ENCODE data around the gene TOMM5.

Gene TOMM5

DNA sequence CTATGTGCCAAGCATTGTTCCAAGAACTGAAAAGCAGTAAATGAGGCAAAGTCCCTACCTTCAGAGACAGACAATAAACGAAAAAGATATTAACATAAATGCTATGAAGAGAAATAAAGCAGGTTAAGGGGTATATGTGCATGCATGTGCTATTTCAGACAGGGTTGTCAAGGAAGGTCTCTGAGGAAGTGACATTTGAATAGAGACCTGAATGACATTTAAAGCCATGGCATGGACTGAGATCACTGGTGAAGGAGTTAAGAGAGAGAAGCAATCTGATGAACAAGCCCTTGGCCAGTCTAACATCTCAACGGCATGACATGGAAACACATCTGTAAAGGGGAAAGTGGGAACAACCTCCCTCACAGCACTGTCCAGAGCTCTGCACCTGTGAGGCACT lies 30.7 kb downstream of the TOMM5 start:
- Histone ChIP-seq H3K27me3 (ENCODE audit: insufficient read depth, low read depth, severe bottlenecking) (no peaks in the 10 kb centered on the region), H3K4me3 (ENCODE audit: low read depth, low read length) (no peak overlapping the region), H3K27ac (no peak overlapping the region), H3K36me3 (peaks cover 76% of the 10 kb centered on the region), H3K9me3 (ENCODE audit: severe bottlenecking) (peaks cover 18% of the 10 kb centered on the region)
- TF ChIP-seq, protein P1, sequence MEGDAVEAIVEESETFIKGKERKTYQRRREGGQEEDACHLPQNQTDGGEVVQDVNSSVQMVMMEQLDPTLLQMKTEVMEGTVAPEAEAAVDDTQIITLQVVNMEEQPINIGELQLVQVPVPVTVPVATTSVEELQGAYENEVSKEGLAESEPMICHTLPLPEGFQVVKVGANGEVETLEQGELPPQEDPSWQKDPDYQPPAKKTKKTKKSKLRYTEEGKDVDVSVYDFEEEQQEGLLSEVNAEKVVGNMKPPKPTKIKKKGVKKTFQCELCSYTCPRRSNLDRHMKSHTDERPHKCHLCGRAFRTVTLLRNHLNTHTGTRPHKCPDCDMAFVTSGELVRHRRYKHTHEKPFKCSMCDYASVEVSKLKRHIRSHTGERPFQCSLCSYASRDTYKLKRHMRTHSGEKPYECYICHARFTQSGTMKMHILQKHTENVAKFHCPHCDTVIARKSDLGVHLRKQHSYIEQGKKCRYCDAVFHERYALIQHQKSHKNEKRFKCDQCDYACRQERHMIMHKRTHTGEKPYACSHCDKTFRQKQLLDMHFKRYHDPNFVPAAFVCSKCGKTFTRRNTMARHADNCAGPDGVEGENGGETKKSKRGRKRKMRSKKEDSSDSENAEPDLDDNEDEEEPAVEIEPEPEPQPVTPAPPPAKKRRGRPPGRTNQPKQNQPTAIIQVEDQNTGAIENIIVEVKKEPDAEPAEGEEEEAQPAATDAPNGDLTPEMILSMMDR (IDR thresholded peaks at IDR 0.05; ENCODE audit: low read depth, low read length), result no peak
- DNase-seq, result no peak

DNA sequence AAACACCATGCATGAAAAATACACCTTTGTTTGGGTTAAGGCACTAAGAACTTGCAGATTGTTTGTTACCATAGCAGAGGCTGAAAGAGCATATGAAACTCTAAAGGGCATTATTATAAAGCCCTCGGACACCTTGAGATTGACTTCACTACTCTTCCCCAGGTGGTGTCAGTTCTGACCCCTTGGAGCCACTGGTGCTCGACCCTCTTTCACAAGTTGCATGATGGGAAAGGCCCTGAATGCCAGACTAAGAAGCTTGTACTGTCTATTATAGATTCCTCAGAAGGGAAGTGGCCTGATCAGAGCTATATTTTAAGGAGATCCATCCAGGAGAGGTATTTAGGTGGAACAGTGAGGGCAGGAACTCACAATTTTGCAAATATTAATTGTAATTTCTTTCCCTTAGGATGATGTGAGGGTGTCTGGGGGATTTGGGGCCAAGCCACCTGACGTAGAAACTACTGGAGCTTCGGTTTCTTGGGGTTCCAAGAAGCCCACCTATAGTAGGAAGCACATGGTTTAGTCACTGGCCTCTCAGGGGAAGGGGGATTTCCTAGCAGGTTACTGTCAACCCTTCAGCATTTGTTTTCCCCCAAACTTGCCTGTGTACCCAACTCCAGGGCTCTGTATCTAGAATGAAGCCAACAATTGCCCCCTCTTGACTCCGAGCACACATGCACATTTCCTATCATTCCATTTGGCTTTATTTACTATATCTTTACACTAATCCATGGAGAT lies 32.4 kb downstream of the TOMM5 start:
- H3K27me3 ChIP-seq (ENCODE audit: insufficient read depth, low read depth, severe bottlenecking), result no peaks in the 10 kb centered on the region
- H3K9me3 ChIP-seq (ENCODE audit: severe bottlenecking), result peaks cover 13% of the 10 kb centered on the region
- H3K27ac ChIP-seq, result no peak overlapping the region
- H3K36me3 ChIP-seq, result peaks cover 66% of the 10 kb centered on the region
- DNase-seq, result no peak
- TF ChIP-seq, protein P1 (IDR thresholded peaks at IDR 0.05; ENCODE audit: low read depth, low read length), result no peak
- no peak overlapping the region for H3K4me3 ChIP-seq (ENCODE audit: low read depth, low read length)

DNA sequence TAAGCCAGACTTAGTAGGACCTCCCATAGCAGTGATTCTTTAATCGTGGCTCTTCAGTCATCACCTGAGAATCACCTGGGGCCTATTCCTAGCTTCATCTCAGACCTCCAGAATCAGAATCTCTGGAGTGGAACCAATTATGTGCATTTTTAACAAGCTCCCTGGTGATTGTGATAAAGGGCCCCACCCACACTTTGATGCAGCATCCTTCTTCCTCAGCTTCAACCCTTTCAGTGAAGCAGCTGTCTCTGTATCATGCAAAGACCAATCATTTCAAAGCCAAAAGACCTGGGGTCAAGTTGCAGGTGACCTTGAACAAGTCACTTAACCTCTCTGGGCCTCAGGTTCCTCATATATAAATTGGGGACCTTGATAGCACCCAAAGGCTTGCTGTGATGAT lies 33.3 kb downstream of the TOMM5 start:
- no peak for DNase-seq
- Histone ChIP-seq H3K36me3 (peaks cover 64% of the 10 kb centered on the region), H3K9me3 (ENCODE audit: severe bottlenecking) (peaks cover 5% of the 10 kb centered on the region), H3K27ac (no peak overlapping the region), H3K27me3 (ENCODE audit: insufficient read depth, low read depth, severe bottlenecking) (no peaks in the 10 kb centered on the region), H3K4me3 (ENCODE audit: low read depth, low read length) (no peak overlapping the region)
- TF ChIP-seq, protein P1 (IDR thresholded peaks at IDR 0.05; ENCODE audit: low read depth, low read length), result no peak

DNA sequence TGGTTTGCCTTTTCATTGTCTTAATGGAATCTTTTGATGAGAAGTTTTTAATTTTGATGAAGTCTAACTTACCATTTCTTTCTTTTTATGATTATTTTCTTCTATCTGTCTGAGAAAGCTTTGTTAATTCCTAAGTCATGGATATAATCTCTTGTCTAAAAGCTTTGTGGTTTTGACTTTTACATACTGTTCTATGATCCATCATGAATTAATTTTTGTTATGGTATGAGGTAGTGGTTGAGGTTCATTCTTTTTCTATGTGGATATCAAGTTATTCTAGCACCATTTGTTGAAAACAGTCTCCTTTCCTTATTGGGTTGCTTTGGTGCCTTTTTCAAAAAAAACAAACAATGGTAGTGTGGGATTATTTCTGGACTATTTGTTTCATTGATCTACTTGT lies 36.6 kb downstream of the TOMM5 start:
- Histone ChIP-seq H3K4me3 (ENCODE audit: low read depth, low read length) (no peak overlapping the region), H3K36me3 (peaks cover 54% of the 10 kb centered on the region), H3K27ac (no peak overlapping the region), H3K9me3 (ENCODE audit: severe bottlenecking) (no peaks in the 10 kb centered on the region), H3K27me3 (ENCODE audit: insufficient read depth, low read depth, severe bottlenecking) (no peaks in the 10 kb centered on the region)
- TF ChIP-seq, protein P1 (IDR thresholded peaks at IDR 0.05; ENCODE audit: low read depth, low read length), result no peak
- no peak for DNase-seq

DNA sequence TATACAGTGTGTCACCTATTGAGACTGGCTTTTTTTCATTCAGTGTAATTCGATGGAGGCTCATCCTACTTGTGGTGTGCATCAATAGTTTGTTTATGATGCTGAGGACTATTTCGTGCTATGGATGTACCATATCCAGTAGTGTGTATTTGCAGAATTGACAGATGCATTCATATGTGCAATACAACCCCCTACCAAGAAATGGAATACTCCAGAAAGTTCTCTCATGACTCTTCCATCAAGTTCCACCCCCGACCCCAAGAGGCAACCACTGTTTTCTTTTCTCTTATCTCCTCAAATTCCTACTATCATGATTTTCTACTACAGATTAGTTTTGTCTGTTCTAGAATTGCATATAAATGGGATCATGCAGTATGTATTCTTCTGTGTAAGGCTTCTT lies 38.1 kb downstream of the TOMM5 start:
- TF ChIP-seq, protein P1 (IDR thresholded peaks at IDR 0.05; ENCODE audit: low read depth, low read length), result no peak
- no peak for DNase-seq
- H3K36me3 ChIP-seq, result peaks cover 45% of the 10 kb centered on the region

DNA sequence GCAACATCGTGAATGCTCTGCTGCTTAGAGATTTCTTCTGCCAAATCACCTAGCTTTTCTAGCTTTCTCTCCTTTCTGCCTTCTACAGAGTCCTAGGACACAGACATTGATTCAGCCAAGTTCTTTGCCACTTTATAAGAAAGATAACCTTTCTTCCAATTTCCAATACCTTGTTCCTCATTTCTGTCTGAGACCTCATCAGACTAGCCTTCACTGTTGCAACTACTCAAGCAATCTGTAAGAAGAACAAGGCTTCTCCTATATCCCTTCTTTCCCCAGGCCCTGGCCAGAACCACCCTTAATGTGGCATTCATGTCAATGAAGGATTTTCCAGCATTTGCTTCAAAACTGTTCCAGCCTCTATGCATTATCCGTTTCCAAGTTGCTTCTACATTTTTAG lies 40.5 kb downstream of the TOMM5 start:
- TF ChIP-seq, protein P1 (IDR thresholded peaks at IDR 0.05; ENCODE audit: low read depth, low read length), result no peak
- Histone ChIP-seq H3K9me3 (ENCODE audit: severe bottlenecking) (no peaks in the 10 kb centered on the region), H3K36me3 (peaks cover 46% of the 10 kb centered on the region), H3K27me3 (ENCODE audit: insufficient read depth, low read depth, severe bottlenecking) (no peaks in the 10 kb centered on the region), H3K4me3 (ENCODE audit: low read depth, low read length) (no peak overlapping the region), H3K27ac (no peak overlapping the region)
- no peak for DNase-seq

More for the DNA sequence above, 38.1 kb downstream of the TOMM5 start:
- no peaks in the 10 kb centered on the region for H3K9me3 ChIP-seq (ENCODE audit: severe bottlenecking)
- H3K27ac ChIP-seq, result no peak overlapping the region
- no peak overlapping the region for H3K4me3 ChIP-seq (ENCODE audit: low read depth, low read length)
- no peaks in the 10 kb centered on the region for H3K27me3 ChIP-seq (ENCODE audit: insufficient read depth, low read depth, severe bottlenecking)
